NCI-H187 treated with DMSO at 0.1 percent for 48 hours (cell line): ENCODE data around the gene RORC.

Experiments used
- DNase-seq: peaks from one replicate; lab custom pipeline; 2025; lab: John Stamatoyannopoulos, UW

Gene RORC

DNA sequence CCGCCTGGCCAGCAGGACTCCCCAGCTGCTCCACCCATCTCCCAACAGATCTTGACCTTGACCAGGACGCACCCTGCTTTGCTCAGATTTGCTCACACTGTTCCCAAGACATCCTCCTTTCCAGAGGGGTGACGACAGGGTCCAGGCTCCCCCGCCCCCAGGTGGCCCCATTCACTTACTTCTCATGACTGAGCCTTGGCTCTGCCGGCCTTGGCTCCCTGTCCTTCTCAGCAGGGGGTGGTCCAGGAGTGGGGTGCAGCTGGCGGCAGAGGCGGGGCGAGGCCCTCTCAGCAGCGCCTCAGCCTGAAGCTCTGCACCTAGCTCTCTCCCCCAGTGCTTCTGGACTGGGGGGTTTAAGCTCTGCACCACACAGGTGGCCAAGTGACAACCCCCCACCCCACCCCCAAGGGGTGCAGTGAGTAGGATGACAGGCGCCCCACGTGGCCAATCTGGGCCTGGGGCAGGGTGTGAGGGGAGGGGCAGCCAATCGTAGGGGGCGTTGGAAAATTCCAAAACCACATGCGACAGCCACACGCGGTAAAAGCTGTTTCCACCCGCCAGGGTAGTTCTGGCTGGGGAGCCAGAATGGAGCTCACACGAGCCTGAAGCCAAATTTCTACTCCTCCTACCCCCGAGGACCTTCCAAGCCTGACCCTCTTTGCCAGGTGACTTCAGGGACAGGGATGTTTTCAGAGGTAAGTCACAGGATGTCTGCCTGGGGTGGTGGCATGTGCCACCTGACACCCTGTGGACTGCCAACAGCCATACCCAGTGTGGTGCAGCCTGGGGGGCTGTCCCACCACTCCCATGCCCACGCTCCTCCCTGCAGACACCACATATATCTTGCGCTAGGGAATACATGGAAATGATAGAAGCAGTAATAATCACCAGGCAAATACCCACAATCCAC lies 5.6 kb downstream of the RORC start:
- DNase-seq: no peak

DNA sequence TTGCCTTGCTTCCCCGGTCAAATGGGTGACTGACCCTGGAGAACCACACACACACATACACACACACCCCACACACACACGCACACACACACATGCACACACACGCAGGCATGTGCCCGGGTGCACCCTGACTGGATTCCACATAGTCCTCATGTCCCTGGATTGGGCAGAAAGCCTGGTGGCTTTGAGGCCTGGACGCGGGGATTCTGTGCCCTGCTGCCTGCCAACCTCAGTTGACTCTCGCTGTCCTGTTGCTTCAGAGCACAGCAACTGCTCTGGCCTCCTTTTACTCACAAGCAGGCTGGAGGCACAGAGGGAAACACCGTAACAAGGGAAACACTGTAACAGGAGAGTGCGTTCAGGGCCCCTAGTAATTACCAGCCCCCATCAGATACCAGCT lies 6.4 kb downstream of the RORC start:
- DNase-seq: no peak

DNA sequence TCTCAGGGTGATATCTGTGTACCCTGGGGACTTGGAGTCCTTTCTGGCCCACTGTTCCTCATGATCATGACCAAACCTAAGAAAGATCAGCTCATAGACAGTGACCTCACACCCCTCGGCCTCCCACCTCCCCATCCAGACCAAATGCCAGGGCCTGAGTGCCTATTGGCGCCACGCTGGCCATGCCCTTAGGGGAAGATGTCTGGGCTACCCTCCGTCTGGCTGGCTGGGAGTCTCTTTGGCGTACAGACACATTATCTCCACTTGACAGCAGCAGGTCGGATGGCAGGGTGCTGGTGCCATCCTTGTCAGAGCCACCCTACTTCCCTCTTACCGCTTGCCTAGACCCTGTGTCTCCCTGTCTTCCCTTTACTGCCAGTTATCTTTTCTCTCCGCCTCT lies 8.4 kb downstream of the RORC start:
- DNase-seq: no peak

DNA sequence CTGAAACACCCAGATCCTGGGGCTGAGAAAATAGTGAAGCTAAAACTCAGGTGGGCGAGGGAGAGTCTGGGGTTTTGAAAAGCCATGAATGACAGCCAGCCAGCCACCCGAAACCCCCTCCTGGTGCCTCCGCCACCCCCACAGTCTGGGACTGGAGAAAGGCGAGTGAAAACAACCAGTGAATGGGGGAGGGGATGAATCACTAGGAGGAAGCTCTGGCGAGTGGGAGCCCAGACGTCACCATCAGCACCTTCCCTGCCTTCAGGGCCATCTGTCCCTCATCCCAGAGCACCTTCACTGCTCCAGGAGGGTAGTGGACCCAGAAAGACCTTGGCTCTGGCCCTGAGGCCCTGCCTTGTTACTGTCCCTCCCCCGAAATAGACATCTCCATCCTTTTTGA lies 9.2 kb downstream of the RORC start:
- DNase-seq: no peak

DNA sequence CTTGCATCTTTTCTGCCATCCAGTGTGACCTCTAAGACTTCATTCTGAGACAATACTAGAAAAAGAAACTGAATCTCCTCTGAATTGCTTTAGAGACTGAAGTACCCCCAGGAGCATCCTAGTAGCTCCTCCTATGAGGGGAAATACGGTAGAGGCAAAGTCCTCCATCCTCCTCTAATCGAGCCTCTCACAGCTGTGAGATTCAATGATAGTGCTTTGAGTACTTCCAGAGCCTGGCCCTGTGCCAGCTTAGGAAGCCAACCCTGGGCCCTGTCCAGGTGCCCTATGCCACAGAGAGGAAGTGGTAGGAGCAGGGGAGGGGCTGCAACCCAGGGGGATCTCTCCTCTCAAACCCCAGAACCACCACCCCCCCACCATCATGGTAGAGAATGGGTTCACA lies 10.7 kb downstream of the RORC start:
- DNase-seq: peak; percentile 32

DNA sequence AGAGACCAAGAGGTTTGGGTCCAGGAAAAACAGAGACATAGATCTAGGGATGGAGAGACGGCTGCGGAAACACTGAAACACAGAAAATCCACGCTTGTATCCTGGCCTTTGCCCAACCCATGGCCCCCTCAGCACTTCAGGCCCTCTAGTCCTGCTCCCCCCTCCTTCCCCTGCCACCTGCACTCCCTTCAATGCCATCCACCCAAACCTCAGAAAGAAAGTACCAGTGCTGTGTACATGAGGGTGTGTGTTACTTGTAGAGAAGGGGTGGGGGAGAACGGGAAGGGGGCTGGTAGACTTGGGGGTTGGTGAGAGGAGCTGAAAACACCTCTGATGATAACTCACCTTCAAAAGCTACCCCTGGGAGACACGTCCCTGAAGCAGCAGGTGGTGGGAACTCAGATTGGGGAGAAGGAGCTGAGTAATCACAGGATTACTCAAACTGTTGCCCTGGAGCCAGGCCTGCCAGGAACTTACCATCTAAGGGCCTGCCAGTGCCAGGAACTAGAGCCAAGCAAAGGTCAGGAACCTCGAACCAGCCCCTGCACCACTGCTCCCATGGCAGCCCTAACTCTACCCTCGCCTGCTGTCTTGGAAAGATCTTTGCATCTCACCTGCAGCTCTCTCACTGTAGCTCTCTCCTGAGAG lies 11.5 kb downstream of the RORC start:
- no peak for DNase-seq

DNA sequence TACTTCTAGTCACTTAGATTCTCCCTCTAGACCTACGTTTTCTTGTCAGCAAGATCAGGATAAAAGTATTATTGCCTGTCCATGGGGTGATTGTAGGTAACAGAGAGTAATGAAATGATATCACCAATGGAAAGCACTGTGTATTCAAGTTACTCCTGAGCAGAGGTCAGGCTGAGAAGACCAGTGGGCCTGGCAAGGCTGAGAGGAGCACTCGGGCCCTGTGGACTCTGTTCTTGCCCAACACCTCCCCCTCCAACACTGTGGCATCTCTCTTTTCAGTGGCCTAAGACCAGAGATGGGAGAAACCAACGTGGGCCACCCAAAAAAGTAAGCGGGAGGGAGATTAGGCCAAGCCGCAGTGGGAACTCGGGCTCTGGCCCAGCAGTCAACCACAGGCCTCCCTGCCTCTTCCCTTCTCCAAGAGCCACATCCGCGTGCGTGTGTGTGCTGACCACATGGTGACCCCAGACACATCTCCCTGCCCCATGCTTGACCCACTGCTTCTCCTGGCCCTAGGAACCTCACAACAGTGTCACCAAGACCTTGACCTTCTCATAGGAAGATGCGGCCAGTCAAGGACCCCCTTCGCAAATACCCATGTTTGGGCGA lies 12.3 kb downstream of the RORC start:
- no peak for DNase-seq

DNA sequence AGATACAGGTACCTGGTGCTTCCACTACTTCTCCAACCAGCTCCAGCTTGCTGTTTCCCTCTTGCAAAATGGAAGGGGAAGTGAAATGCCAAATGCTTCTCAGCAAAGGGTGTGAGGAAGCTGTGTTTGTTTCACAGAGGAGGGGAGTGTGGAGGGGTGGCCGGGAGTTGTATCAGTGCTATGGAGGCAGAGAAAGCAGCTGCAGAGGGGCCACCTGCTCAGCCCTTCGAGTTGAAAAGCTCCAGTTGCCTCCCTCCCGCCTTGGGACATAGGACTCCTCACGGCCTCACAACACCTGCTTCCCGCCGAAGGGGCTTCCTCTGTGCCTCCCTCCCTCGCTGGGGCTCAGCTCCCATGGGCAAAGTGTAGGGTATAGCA lies 14.3 kb downstream of the RORC start:
- no peak for DNase-seq

DNA sequence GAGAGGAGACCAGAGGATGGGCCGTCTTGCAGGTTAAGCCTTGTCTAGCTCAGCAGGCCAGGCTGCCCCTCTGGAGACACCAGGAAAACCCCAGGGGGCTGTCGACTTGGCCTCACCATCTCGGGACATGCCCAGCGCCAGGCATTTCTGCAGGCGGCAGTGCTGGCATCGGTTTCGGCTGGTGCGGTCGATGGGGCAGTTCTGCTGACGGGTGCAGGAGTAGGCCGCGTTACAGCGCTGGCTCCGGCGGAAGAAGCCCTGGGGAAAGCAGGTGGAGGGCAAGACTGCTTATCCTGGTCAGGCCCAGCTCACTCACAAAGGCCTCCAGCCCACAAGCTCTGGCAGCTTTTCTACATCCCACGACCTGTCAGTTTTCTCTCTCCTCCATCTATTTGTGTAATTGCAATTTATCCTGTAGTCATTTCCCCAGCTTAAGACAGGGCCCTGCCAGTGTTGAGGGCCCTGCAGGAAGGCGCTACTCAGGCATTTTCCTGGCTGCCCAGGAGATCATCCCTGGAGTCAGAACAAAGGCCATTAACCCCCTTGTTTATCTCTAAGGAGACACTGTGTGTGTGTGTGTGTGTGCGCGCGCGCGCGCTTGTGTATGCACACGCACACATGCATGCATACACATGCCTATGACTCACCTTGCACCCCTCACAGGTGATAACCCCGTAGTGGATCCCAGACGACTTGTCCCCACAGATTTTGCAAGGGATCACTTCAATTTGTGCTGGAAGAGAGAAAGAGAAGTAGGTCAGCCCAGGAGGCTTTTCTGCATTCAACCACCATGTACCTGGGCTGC lies 14.9 kb downstream of the RORC start:
- no peak for DNase-seq

DNA sequence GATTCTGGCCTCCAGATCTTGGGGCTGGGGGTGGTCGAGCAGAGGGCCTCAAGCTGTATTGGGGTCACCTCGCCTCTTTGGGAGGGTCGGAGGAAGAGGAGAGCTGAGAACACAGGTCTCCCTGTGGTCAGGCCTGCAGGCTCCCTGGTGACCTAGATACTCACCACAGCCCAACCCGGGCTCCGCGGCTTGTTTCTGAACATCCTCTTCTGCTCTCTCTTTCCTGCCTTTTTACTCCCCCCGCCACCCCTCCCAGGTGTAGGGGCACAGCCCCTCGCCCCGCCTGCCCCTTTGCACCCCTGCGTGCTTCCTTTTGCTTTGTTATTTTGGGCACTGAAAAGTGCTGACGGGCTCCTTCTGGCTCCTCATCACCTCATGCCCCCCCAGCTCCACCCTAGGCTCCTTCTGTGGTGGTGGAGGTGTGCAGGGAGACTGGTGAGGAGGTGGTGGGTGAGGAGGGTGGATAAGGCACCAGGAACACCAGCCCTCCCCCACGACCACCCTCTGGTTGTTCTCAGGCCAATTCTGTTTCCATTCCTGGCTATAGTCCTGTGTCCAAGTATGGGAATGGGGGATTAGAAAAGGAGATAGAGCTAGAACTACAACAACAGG lies 15.8 kb downstream of the RORC start:
- no peak for DNase-seq

DNA sequence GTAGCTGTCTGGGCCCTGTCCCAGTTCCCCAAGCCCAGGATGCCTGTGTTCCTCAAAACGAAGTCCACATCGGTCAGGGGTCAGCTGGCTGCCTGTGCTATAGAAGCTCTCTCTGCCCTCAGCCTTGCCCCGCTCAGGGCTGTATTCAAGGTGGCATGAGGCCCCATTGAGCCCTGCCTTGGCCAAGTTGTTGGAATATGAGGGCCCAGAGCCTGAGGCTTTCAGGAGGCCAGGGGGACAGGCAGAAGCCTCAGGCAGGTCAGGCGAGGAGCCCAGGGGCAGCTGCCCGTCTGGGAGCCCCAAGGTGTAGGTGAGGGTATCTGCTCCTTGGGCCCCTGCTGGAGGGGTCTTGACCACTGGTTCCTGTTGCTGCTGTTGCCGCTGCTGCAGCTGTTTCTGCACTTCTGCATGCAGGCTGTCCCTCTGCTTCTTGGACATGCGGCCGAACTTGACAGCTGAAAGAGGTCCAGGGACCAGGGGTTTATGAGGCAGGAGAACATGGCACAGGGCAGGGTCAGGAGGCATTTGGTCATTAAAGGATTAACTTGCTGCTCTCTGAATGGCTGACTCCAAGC lies 16.5 kb downstream of the RORC start:
- no peak for DNase-seq

DNA sequence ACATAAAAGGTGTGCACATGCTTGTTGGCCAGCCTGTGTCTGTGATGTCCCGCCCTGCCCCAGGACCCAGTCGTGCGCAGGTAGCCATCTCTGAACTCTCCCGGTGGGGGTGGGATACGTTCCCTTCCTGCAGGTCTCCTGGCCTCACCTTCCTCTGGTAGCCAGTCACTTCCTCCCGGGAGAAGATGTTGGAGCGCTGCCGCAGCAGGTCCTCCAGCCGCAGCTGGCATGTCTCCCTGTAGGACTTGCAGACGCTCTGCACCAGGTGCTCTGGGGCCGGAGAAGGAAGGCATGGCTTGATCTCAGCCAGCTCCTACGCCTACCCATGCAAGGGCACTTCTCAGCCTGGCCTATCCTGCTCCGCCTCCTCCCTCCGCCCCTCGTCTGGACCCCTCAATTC lies 17.2 kb downstream of the RORC start:
- no peak for DNase-seq

DNA sequence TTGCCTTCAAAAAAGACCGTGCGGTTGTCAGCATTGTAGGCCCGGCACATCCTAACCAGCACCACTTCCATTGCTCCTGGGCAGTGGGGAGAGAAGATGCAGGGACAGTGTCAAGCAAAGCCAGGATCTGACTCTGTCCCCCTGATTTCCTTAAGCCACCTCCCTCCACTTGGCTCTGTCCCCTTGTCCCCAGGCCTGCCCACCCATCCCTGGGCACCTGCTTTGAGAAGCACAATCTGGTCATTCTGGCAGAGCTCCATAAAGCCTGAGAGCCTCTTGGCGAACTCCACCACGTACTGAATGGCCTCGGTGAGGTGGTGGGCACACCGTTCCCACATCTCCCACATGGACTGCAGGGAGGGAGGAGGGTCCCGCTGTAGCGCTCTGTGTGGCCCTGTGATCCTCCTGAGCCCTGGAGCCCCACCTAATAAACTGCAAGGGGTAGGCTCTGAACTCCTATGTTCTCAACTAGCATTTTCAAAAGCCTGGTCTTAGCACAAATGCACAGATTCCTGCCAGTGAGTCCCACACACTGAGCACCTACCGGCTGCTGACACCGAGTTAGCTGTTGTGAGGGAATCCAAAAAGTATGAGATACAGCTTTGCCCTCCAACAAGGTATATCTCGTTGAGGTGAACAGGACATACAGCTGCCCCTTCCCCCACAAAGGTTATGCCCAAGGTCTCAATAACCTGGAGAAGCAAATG lies 18.2 kb downstream of the RORC start:
- DNase-seq: no peak

DNA sequence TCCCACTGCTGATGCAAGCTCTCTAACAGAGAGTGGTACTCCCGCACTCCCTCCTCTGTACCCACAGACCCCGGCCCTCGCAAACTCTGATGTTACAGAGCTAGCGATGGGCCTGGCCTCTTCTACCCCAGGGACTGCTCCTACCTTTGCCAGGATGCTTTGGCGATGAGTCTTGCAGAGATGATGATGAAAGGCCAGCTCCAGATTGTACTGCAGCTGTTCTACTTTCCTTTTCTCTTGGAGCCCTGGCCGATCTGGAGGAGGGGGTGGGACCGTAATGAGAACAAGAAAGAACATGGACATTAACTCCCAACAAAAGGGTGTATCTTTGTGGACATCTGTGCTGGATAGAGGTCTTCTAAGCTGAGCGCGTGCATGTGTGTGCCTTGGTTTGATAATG lies 20.4 kb downstream of the RORC start:
- no peak for DNase-seq

DNA sequence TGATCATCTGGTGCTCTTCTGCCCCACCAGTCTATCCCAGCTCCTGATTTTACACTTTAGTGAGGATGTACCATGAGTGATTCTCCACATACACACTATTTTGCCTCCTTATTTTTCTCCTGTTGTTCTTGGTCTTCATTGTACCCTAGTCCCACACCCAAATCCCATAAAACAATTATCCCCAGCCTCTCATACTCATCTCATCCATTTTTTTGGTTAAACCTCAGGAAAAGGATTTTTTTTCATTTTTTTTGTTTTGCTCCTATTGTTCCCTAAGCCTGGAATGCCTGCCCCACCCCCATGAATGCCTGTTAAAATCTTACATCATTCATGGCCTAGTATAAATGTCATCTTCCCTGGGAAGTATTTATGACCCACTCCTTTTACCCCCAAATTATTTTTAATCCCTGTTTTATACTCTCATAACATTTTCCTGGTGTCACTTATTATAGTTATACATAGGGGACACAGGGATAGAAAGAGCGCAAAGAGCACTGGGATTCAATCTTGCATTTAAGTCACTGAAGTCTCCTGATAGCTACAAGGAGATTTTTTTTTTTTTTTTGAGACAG lies 21.5 kb downstream of the RORC start:
- DNase-seq: no peak

DNA sequence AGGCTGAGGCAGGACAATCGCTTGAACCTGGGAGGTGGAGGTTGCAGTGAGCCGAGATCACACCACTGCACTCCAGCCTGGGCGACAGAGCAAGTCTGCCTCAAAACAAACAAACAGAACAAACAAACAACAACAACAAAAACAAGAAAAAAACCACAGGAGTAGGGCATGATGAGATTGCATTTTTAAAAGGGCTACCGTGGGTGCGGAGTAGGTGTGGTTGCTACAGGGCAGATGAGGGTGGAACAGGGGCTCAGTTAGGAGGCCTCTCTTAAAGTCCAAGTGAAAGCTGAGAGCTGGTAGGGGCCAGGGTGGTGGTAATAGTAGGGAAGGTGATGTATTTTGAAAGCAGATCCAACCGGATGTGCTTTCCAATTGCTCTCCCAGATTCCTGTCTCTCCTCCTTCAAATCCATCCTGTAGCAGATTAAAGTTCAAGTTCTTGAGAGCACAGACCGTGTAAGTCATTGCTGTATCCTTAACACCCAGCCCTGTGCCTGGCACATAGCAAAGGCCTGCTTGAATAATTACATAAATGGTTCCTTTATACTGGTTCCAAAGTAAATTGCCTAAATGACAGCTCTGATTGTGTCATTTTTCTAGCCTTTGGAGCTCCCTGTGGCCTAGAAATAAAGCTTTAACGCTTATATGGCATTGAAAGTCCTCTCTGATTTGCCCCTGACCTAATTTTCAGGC lies 22.2 kb downstream of the RORC start:
- no peak for DNase-seq

DNA sequence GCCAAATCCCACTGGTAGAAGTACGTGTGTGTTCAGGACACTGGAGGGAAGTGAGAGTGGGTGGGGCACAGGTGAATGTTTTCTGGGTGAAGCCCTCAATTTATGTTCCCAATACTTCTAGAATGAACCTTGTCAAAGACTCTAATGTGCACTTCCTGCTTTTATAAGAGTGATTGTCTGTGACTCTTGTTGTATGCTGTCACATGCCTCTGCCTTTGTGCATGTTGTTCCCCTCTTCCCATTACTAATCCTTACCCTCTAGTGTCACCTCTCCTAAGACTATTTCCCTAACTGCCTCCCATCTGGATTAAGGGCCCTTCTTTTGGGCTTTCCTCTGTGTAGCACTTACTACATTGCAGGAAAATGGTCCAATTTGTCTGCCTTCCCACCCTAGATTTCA lies 23.8 kb downstream of the RORC start:
- DNase-seq: no peak

DNA sequence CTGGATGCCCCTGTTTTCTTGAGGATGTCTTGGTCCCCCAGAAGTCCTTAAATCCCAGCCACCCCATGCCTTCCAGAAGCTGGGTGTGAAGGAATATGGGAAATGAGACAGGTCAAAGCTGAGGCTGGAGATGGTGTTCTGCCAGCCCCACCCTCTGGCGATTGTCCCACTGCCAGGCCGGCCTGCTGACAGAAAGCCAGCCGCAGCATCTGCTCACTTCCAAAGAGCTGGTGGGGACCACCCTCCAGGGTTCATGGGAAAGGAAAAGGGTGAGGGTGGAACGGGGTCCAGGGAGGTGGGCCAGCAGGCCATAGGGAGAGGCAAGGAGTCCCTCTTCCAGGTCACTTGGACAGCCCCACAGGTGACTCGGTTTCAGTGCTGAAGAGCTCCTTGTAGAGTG lies 24.5 kb downstream of the RORC start:
- no peak for DNase-seq

DNA sequence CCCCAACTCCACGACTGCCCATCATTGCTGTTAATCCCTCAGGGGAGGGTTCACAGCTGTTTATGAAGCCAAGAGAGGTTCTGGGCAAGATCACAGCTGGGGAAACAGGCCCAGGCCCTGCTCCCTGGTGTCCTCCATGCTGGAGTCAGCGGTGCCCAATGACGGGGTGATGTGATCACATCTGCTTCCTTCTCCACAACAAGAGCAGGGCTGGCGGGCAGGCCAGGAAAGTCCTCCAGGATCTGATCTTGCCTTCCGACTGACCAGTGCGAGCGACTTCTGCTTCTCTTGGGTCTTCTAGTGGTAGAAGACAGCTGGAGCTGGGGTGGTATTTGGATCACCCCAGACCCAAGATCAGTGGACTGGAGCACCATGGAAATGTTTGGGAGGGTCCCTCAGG lies 25.4 kb downstream of the RORC start:
- no peak for DNase-seq
